ENCODE results near the gene BAG5.

BAG5 gene

GRCh38 chr14:103545915-103546651 lies 16.4 kb downstream of the BAG5 start:
- no peak for DNase-seq

GRCh38 chr14:103545219-103545914 lies 17.1 kb downstream of the BAG5 start:
- no peak for DNase-seq

- no peak for DNase-seq
These were observed 17.9 kb downstream of the BAG5 start for GRCh38 chr14:103544388-103545218.

- no peak for DNase-seq
These were observed 18.6 kb downstream of the BAG5 start for GRCh38 chr14:103543721-103544387.

GRCh38 chr14:103543140-103543539 lies 19.3 kb downstream of the BAG5 start:
- DNase-seq: no peak

DNA sequence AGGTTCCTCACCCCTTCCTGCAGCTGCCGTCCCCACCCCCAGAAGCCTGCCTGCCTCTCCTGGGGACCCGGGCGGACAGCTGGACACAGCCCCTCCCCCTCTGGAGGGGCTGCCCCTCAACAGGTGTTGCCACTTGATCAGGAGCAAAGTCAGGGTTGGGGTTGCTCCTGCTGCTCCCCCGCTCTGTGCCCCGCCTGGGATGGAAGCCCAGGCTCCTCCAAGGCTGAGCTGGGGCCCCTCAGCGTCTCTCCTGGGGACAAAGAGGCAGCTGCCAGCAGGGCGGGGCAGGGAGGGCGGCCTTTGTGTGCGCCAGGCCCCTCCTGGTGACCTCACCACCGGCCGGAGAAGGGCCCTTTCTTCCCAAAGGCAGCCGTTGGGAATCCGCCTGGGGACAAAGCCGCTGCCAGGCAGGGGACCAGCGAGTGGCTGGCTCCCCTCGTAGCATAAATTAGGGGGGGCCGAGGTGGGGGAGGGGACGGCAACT lies 19.8 kb downstream of the BAG5 start:
- DNase-seq: no peak

GRCh38 chr14:103541709-103542604 lies 20.5 kb downstream of the BAG5 start:
- no peak for DNase-seq

DNA sequence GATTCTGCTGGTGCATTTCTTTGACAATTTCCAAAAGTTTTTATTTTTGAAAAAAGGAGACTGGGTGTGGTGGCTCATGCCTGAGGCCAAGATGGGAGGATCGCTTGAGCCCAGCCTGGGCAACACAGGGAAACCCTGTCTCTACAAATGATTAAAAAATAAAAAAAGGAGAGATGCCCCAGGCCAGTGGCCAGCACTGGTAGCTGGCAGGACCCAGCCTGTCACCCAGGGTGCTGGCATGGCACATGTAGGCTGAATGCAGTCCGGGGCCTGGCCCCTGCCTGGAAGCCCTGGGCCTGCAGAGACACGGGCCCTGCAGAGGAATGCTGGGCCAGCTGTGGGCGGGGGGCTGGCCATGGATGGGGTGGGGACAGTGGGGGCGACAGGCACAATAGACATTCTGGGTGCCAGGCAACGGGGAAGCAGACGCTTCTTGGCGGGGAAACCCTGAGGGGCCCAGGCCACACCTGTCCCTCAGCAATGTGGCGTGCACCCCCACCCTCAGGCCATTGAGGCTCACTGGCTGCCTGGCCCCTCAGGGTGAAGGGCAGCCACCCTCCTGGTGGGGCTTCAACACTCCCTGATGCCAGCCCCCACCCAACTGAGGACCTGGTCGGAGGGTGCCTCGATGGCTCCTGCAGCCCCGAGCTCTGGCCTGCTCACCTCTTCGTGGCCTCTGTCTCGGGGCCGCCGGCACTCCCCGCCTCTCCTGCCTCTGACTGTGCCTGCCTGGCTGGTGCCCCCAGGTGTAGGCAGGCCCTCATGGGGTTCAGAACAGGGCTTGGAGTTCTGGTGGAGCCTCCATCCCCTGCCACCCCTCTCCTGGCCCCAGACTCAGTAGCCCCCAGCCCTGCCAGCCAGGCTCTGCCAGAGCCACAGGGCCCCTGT lies 21.4 kb downstream of the BAG5 start:
- no peak for DNase-seq

- no peak for DNase-seq
These were observed 23.2 kb downstream of the BAG5 start for GRCh38 chr14:103539056-103539825.

DNA sequence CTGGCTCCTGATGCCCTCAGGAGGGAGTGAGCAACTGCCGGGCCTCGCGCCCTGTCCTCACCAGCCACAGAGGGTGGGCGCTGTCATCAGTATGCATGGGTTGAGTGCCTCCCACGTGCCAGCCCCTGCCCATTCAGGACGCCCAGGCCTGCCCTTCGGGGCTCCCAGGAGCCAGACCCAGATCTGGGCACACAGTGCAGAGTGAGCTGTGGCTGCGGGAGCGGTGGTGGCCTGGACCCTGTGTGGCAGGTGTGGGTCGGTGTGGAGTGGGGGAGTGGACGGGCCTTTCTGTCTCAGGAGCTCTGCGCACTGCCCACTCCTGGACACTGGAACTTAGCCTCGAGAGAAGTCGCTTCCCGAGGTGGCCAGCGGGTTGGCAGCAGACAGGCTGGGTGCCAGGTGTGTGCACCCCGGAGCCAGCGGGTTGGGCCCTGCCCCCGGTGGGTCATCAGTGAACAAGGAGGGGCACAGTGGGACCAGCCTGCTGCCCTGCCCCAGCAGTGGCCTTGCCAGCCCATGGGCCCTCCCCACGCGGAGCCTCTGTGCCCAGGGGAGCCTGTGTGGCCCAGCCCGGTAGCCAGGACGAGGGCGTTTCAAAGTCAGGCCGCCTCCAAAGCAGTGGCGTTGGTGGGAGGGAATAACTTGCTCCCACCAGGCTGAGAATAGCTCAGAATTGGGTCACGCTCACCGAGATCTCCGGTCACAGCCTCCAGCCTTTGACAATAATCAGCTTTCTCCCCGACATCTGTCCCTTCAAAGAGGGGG lies 24.0 kb downstream of the BAG5 start:
- DNase-seq: no peak

DNA sequence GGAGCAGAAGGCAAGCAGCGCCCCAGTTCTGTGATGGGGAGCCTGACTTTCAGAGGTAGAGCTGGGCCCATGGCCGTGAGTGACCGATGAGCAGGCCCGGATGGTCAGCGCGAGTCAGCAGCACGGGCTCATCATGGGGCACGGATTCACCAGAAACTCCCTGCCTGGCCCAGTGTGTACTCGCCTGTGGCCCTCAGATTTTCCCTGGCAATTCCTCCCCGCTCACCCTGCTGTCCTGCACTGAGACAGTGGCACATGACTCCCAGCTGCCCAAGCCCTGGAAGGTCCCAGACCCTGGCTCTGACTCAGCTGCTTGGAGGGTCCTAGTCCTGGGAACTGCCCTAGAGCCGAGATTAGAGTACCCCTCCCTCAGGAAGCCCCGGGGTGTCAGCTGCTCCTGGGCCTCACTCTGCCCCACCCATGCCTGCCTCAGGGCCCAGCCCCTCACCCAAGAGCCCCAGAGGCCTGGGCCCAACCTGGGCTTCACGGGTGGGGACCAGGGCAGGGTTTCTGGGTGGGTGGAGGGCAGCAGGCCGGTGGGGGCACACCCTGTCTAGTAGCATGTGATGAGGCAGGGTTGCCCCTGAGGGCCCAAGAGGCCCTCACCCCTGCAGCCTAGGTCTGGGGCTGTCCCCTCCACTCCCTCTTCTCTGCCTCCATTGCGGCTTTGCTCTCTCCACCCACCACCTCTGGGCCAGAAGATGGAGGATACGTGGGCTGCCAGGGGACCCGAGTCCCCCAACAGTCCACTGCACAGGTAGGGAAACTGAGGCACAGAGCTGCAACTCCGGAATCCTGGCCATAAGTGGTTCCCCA lies 25.1 kb downstream of the BAG5 start:
- DNase-seq: no peak

- no peak for DNase-seq
These were observed 25.8 kb downstream of the BAG5 start for GRCh38 chr14:103536693-103537092.

DNA sequence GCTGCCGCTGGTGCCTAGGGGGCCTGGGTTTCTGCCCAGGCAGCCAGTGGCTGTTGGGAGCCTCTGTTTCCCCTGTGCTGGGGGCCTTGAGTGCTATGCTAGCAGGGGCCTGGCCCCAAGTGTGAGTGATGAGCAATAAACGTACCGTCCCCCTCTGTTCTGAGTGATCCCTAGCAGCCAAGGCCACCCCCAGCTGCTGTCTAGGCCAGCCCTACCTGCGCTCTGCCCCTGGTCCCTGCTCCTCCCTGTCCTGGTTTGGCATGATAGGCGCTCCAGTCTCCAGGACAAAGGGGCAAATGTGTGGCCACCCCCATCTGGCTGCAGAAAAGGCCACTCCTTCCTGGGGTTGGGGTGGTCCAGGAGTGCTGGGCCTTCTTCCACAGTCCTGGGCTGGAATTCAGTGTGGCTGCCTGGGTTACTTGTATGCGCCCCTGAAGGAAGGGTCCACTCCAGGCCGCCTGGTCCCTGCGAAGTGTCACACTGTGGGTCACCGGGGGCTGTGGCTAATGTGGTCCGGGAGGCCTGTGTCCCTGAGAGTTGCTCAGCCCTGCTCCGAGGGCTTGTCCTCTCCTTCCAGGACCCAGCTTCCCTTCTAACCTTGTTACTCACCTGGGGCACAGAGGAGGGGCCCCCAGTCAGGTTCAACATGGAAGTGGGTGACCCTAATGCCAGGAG lies 26.4 kb downstream of the BAG5 start:
- DNase-seq: no peak

DNA sequence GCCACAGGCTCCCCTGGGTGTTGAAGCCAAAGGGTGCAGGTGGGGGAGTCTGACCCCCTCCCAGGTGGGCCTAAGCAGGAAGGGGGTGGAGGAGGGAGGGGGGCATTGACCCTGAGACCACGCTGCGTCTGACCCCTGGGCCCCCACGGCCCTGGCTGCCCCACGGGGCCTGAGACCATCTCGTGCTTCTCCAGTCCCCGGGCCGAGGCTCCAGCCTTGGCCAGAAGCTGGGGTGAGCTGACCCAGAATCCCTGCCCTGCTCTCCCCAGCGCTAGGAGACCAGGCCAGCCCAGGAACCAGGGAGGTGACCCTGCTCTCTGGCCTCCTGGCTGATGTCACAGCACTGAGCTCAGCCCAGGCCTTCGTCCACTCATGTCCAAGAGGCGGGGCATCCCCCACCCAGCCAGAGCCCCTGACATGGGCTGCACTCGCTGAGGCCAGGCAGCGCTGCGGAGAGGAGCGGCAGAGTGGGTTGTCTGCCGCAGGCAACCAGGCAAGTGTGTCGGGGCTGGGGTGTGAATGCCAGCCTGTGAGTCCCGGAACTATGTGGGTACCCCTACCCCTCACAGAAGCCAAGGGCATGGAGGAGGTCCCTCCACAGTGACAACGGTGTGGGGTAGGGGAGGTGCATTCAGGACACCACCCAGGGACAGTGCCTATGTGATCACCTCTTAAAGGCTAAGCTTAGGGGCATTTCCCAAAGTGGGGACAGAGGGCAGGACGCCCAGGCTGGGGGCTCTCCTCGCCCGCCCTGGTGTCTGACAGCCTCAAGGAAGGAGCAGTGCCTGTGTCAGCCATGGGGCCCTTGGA lies 27.2 kb downstream of the BAG5 start:
- no peak for DNase-seq

- DNase-seq: no peak
These were observed 27.8 kb downstream of the BAG5 start for GRCh38 chr14:103534576-103535061.

- DNase-seq: no peak
These were observed 28.4 kb downstream of the BAG5 start for GRCh38 chr14:103533999-103534575.

All from effector CD8-positive, alpha-beta T cell (primary cell).